Sigmoid colon (tissue), 4 donors: ENCODE results near the gene MYO5B.

Source experiments
- POLR2AphosphoS5 ChIP-seq, 4 donors: sonication (generic); formaldehyde crosslinking; IDR thresholded peaks; one replicate each; pipeline ENCODE4 v1.6.1; 2017; ENCODE audit warnings: antibody characterized with exemption in 4 of 4
- TF ChIP-seq, protein P1 (sequence below), 4 experiments: fragments of 450-650 bp in 3 of 4; fragments of 200-600 bp in 1 of 4; IDR thresholded peaks; one replicate each; pipeline ENCODE4 v1.5.1; 2016 to 2019; ENCODE audit warnings: antibody characterized with exemption in 4 of 4, mild to moderate bottlenecking in 3 of 4, moderate library complexity in 2 of 4

DNA sequence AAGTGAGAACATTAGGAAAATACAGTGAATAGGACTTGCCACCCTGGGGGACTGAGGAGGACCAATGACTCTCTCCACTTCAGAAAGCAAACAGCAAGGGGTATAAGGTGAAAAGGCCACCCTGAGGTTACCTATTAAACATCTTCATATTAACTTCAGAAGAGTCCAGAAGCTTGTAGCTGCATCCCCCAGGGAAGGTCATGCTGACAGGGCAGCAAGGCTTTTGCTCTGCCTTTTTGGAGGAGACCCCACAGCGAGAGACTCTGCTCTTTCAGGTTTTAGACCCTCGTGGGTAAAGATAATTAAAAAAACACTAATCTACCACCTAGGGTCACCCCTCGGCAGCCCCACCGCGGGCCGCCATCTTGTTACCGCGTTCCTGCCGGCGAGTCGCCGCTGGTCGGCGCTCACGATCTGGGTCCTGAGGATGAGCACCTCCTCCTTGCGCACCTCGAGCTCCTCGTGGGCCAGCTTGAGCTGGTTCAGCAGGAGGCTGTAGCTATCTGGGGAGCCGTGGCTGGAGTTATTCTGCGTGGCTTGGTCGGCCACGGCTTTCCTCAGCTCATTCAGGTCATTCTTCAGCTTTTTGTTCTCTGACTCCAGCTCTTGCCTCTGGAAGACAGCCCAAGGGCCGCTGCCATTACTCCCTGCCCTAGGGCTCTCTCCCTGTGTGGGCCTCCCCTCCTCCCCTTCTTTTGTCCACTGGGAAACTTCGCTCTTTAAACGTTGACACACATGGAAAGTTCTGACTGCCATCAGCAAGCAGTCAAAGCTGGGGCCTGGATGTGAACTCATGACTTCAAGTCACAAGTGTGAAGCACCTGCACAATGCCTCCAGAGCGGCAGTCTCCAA lies 331.0 kb downstream of the MYO5B start:
- TF ChIP-seq, protein P1, sequence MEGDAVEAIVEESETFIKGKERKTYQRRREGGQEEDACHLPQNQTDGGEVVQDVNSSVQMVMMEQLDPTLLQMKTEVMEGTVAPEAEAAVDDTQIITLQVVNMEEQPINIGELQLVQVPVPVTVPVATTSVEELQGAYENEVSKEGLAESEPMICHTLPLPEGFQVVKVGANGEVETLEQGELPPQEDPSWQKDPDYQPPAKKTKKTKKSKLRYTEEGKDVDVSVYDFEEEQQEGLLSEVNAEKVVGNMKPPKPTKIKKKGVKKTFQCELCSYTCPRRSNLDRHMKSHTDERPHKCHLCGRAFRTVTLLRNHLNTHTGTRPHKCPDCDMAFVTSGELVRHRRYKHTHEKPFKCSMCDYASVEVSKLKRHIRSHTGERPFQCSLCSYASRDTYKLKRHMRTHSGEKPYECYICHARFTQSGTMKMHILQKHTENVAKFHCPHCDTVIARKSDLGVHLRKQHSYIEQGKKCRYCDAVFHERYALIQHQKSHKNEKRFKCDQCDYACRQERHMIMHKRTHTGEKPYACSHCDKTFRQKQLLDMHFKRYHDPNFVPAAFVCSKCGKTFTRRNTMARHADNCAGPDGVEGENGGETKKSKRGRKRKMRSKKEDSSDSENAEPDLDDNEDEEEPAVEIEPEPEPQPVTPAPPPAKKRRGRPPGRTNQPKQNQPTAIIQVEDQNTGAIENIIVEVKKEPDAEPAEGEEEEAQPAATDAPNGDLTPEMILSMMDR (IDR thresholded peaks at IDR 0.05), result no peak
- TF ChIP-seq POLR2AphosphoS5 (IDR thresholded peaks at IDR 0.05), result no peak
